Measurements from ENCODE around the gene BTAF1. TPM values are rescaled to one million over a fixed set of nuclear protein-coding genes. Genes with fewer than 3 reads are reported as not detected.

The BTAF1 gene
- total RNA-seq, 1 experiment from 2014 or later = 30.7 TPM

DNA sequence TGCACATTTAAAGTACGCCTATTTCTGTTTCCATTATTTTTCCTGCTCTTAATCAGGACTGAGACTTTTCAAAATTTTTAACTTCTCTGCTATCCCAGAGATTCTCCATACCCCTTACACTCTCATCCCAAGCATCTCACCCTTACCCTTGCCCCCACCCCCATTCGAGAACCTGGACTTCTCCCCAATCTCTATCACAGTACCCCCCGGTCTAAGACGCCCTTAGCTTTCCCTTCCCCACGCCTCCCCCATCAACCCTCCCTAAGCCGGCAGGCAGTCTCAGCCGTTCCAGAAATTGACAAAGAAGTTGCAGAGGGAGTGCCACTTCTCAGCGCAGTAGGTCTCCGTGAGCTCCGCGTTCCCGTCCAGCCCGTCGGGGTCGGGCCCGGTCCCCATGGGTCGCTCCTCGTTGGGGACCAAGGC is 15.6 kb upstream of the BTAF1 start:
- CTCF ChIA-PET = interaction anchor here (0.6 to 1.3 kb wide), 2 partner anchors 16 to 92 kb away, joined by 3 read pairs; partner anchors contain the start of gene BTAF1
- H3K27me3 Mint-ChIP-seq (ENCODE audit: unreplicated experiment) = peaks cover 4% of the 10 kb centered on the region
- peaks cover 18% of the 10 kb centered on the region for H3K36me3 Mint-ChIP-seq (ENCODE audit: insufficient read depth, unreplicated experiment)
- no TSS peak for BruUV-seq (replicated peaks)
- peaks cover 15% of the 10 kb centered on the region for H3K4me1 Mint-ChIP-seq (ENCODE audit: low read depth, unreplicated experiment)
- no peaks in the 10 kb centered on the region for H3K9me3 Mint-ChIP-seq (ENCODE audit: low read depth, unreplicated experiment)
- no peak overlapping the region for H3K27ac Mint-ChIP-seq (ENCODE audit: unreplicated experiment)
- intact Hi-C loops (cut with micrococcal nuclease; ENCODE audit: unreplicated experiment) = no loop called here
- no peak for TF ChIP-seq CTCF (IDR thresholded peaks at IDR 0.05; ENCODE audit: unreplicated experiment)
- no peak for DNase-seq
- peak overlapping the region; percentile 79 for H3K4me3 Mint-ChIP-seq (ENCODE audit: low read depth, unreplicated experiment)

DNA sequence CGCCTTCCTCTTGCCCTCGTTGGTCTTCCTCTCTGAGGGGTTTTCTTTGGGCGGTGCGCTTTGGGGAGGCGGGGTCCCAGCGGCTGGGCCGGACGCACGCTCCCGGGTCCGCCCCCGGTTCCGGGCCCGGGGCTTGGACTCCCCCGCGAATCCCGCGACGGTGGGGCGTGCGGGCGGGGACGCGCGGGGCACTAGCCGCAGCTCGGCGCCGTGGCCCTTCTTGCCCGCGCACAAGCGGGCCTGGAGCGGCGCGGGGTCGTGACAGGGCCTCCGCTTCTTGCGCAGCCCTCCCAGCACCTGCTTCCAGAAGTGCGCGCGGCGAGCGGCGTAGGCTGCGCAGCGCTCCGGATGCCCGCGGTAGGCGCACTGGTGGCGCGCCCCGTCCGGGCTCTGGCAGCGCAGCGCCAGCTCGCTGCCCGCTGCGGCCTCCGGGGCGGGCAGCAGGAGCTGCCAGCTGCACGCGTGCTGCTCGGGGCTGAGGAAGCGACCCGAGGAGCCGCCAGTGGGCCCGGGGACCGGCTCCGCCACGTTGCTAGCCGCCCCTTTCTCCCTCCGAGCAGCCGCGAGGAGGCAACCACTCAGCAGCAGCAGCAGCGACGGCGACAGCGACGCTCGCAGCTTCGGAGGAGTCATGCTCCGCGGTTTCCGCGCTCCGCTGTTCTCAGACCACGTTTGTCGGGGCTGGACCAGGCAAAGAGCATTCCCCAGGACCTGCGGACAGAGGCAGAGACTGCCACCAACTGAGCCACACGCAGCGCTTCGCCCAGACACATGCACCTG is 15.0 kb upstream of the BTAF1 start:
- peaks cover 20% of the 10 kb centered on the region for H3K4me1 Mint-ChIP-seq (ENCODE audit: low read depth, unreplicated experiment)
- no TSS peak for BruUV-seq (replicated peaks)
- intact Hi-C loops (cut with micrococcal nuclease; ENCODE audit: unreplicated experiment) = no loop called here
- H3K36me3 Mint-ChIP-seq (ENCODE audit: insufficient read depth, unreplicated experiment) = peaks cover 18% of the 10 kb centered on the region
- H3K4me3 Mint-ChIP-seq (ENCODE audit: low read depth, unreplicated experiment) = peak overlapping the region; percentile 79
- DNase-seq = peak; percentile 76
- no peak overlapping the region for H3K27ac Mint-ChIP-seq (ENCODE audit: unreplicated experiment)
- no peaks in the 10 kb centered on the region for H3K9me3 Mint-ChIP-seq (ENCODE audit: low read depth, unreplicated experiment)
- CTCF ChIA-PET = interaction anchor here (1.3 kb wide), 1 partner anchor 15 kb away, joined by 3 read pairs; the partner anchor contains the start of gene BTAF1
- TF ChIP-seq CTCF (IDR thresholded peaks at IDR 0.05; ENCODE audit: unreplicated experiment) = no peak
- peaks cover 10% of the 10 kb centered on the region for H3K27me3 Mint-ChIP-seq (ENCODE audit: unreplicated experiment)

GRCh38 chr10:91909117-91909677 is 14.4 kb upstream of the BTAF1 start, which contains the start of gene FGFBP3:
FGFBP3 (minus strand) TSS chr10:91909486; CDS start chr10:91908969, 517 bp downstream.
- intact Hi-C loops (cut with micrococcal nuclease; ENCODE audit: unreplicated experiment) = no loop called here
- BruUV-seq (replicated peaks) = no TSS peak
- DNase-seq = no peak
- no peak within 1 kb of the TSS for H3K27ac Mint-ChIP-seq (ENCODE audit: unreplicated experiment)
- CTCF ChIA-PET = interaction anchor here (1.3 kb wide), 1 partner anchor 15 kb away, joined by 3 read pairs; the partner anchor contains the start of gene BTAF1
- H3K9me3 Mint-ChIP-seq (ENCODE audit: low read depth, unreplicated experiment) = no peaks in the 10 kb centered on the region
- no peak for TF ChIP-seq CTCF (IDR thresholded peaks at IDR 0.05; ENCODE audit: unreplicated experiment)
- H3K36me3 Mint-ChIP-seq (ENCODE audit: insufficient read depth, unreplicated experiment) = peaks cover 18% of the 10 kb centered on the region
- peaks cover 11% of the 10 kb centered on the region for H3K27me3 Mint-ChIP-seq (ENCODE audit: unreplicated experiment)
- peak within 1 kb of the TSS; percentile 79 for H3K4me3 Mint-ChIP-seq (ENCODE audit: low read depth, unreplicated experiment)
- H3K4me1 Mint-ChIP-seq (ENCODE audit: low read depth, unreplicated experiment) = peaks cover 20% of the 10 kb centered on the region

- Mint-ChIP-seq H3K36me3 (ENCODE audit: insufficient read depth, unreplicated experiment) (peaks cover 18% of the 10 kb centered on the region), H3K27ac (ENCODE audit: unreplicated experiment) (no peak overlapping the region), H3K4me3 (ENCODE audit: low read depth, unreplicated experiment) (no peak overlapping the region), H3K27me3 (ENCODE audit: unreplicated experiment) (peaks cover 11% of the 10 kb centered on the region), H3K9me3 (ENCODE audit: low read depth, unreplicated experiment) (no peaks in the 10 kb centered on the region), H3K4me1 (ENCODE audit: low read depth, unreplicated experiment) (peaks cover 20% of the 10 kb centered on the region)
- intact Hi-C loops (cut with micrococcal nuclease; ENCODE audit: unreplicated experiment) = loop anchor here (5.0 kb wide), 4 partner anchors 53 to 523 kb away; no protein-coding TSS in a partner anchor
- CTCF ChIA-PET = no interaction called here
- no peak for DNase-seq
- BruUV-seq (replicated peaks) = no TSS peak
- TF ChIP-seq CTCF (IDR thresholded peaks at IDR 0.05; ENCODE audit: unreplicated experiment) = no peak
Measured at GRCh38 chr10:91910467-91910866, 13.1 kb upstream of the BTAF1 start.

All from Calu3 (cell line).